Mucosa of stomach (tissue), 1 donor: ENCODE results near the gene LCN2.

Experiments used
- H3K27me3 ChIP-seq: one replicate; pipeline ENCODE4 v1.7.0; 2013; ENCODE audit warnings: mild to moderate bottlenecking, low read length; ENCODE audit not compliant: control insufficient read depth, insufficient read depth
- H3K36me3 ChIP-seq: one replicate; pipeline ENCODE4 v1.7.0; 2013; ENCODE audit warnings: low read length; ENCODE audit not compliant: control insufficient read depth, insufficient read depth
- H3K4me1 ChIP-seq: one replicate; pipeline ENCODE4 v1.7.0; 2013; ENCODE audit warnings: mild to moderate bottlenecking, low read length; ENCODE audit not compliant: control insufficient read depth, insufficient read depth
- H3K4me3 ChIP-seq: one replicate; pipeline ENCODE4 v1.7.0; 2013; ENCODE audit warnings: low read length
- H3K9ac ChIP-seq: one replicate; pipeline ENCODE4 v1.7.0; 2013; ENCODE audit warnings: mild to moderate bottlenecking, low read length, moderate library complexity
- H3K9me3 ChIP-seq: one replicate; pipeline ENCODE4 v1.7.0; 2013; ENCODE audit warnings: mild to moderate bottlenecking, low read length, moderate library complexity; ENCODE audit not compliant: control insufficient read depth
- donor health status: Pancreatic carcinoma.

Gene LCN2

DNA sequence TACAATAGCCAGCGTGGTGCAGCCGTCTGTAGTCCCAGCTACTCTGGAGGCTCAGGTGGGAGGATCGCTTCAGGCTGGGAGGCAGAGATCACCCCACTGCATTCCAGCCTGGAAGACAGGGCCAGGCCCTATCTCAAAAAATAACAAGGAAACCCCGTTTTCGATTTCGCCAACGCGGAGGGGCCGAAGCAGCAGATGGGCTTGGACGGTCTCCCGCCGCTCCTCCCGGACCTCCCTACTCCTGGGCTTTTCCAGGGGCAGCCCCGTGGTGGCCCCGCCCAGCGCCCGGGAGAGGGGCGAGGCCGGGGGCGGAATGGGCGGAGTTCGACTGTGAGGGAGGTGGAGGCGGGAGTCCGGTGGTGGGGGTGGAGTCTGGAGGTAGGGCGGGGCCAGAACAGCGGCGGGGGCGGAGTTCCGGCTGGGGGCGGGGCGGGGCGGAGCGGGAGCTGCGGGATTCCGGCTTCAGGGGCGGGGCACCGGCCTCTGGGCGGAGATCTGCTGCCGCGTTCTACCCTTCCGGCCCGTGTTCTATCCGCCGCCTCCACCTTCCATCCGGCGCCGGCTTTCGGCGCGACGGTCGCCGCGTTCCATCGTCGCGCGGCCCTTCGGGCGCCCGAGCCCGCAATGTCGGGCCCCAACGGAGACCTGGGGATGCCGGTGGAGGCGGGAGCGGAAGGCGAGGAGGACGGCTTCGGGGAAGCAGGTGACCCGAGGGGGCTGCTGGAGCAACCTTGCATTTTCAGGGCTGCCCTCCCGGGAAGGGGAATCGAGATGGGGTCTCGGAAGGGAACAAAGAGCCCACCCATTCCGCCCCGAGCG, 10.7 kb downstream of the LCN2 start, which contains the start of gene BBLN:
Gene BBLN (plus strand): TSS at position 482 of the 819 bp plus-strand sequence. CDS start 143 bp downstream, at position 625.
- Histone ChIP-seq H3K27me3 (no peaks in the 10 kb centered on the region), H3K4me3 (peak within 1 kb of the TSS; percentile 93), H3K36me3 (no peaks in the 10 kb centered on the region), H3K9ac (peak within 1 kb of the TSS; percentile 83), H3K4me1 (peaks cover 16% of the 10 kb centered on the region), H3K9me3 (no peaks in the 10 kb centered on the region)

- Histone ChIP-seq H3K36me3 (no peaks in the 10 kb centered on the region), H3K4me1 (peaks cover 16% of the 10 kb centered on the region), H3K27me3 (no peaks in the 10 kb centered on the region), H3K9ac (peak overlapping the region; percentile 83), H3K4me3 (peak overlapping the region; percentile 93), H3K9me3 (no peaks in the 10 kb centered on the region)
These were observed 11.3 kb downstream of the LCN2 start for GRCh38 chr9:128160603-128160987.

- H3K9ac ChIP-seq, result no peak overlapping the region
- H3K4me3 ChIP-seq, result no peak overlapping the region
- H3K4me1 ChIP-seq, result peaks cover 16% of the 10 kb centered on the region
These were observed 12.1 kb downstream of the LCN2 start for GRCh38 chr9:128161215-128161902.

GRCh38 chr9:128162215-128163026, 13.2 kb downstream of the LCN2 start:
- Histone ChIP-seq H3K9me3 (no peaks in the 10 kb centered on the region), H3K27me3 (no peaks in the 10 kb centered on the region), H3K4me1 (peaks cover 16% of the 10 kb centered on the region), H3K4me3 (no peak overlapping the region), H3K9ac (no peak overlapping the region), H3K36me3 (no peaks in the 10 kb centered on the region)

More at GRCh38 chr9:128161215-128161902, 12.1 kb downstream of the LCN2 start:
- Histone ChIP-seq H3K36me3 (no peaks in the 10 kb centered on the region), H3K27me3 (no peaks in the 10 kb centered on the region), H3K9me3 (no peaks in the 10 kb centered on the region)

GRCh38 chr9:128163027-128163515, 13.8 kb downstream of the LCN2 start:
- H3K9ac ChIP-seq, result no peak overlapping the region
- no peak overlapping the region for H3K4me3 ChIP-seq
- H3K27me3 ChIP-seq, result no peaks in the 10 kb centered on the region
- peaks cover 4% of the 10 kb centered on the region for H3K36me3 ChIP-seq
- H3K4me1 ChIP-seq, result peaks cover 16% of the 10 kb centered on the region
- no peaks in the 10 kb centered on the region for H3K9me3 ChIP-seq

GRCh38 chr9:128163523-128164306, 14.5 kb downstream of the LCN2 start:
- peaks cover 4% of the 10 kb centered on the region for H3K36me3 ChIP-seq
- H3K9ac ChIP-seq, result no peak overlapping the region
- no peak overlapping the region for H3K4me3 ChIP-seq
- H3K4me1 ChIP-seq, result peaks cover 16% of the 10 kb centered on the region
- no peaks in the 10 kb centered on the region for H3K9me3 ChIP-seq
- no peaks in the 10 kb centered on the region for H3K27me3 ChIP-seq

DNA sequence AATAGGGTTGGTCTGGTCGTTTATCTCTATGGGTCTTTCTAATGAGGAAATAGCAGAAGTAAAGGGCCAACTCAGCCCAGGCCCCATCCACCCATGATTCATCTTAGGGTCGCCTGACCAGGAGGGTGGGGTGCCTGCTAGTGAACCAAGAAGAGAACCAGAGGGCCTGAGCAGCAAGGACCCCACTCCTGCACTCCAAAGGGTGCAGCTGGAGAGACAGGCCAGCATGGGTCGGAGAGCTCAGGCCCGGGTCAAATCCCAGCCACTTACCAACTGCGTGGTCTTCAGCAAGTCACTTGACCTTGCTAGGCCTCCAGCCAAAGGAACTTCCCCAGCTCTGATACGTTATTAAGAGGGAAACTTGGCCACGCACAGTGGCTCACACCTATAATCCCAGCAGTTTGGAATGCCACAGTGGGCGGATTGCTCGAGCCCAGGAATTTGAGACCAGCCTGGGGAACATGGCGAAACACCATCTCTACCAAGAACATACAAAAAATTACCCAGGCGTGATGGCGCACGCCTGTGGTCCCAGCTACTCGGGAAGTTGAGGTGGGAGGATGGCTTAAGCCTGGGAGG, 15.1 kb downstream of the LCN2 start:
- Histone ChIP-seq H3K9me3 (no peaks in the 10 kb centered on the region), H3K36me3 (peaks cover 4% of the 10 kb centered on the region), H3K4me3 (no peak overlapping the region), H3K27me3 (no peaks in the 10 kb centered on the region), H3K4me1 (peaks cover 14% of the 10 kb centered on the region), H3K9ac (no peak overlapping the region)

- H3K4me1 ChIP-seq, result peaks cover 1% of the 10 kb centered on the region
- H3K36me3 ChIP-seq, result peaks cover 4% of the 10 kb centered on the region
- H3K9ac ChIP-seq, result no peak overlapping the region
- no peaks in the 10 kb centered on the region for H3K27me3 ChIP-seq
- H3K9me3 ChIP-seq, result no peaks in the 10 kb centered on the region
- no peak overlapping the region for H3K4me3 ChIP-seq
These were observed 16.9 kb downstream of the LCN2 start for GRCh38 chr9:128166169-128166568.

GRCh38 chr9:128167209-128167608, 18.0 kb downstream of the LCN2 start:
- Histone ChIP-seq H3K4me1 (no peaks in the 10 kb centered on the region), H3K27me3 (no peaks in the 10 kb centered on the region), H3K4me3 (no peak overlapping the region), H3K9ac (no peak overlapping the region), H3K9me3 (no peaks in the 10 kb centered on the region), H3K36me3 (peaks cover 4% of the 10 kb centered on the region)

DNA sequence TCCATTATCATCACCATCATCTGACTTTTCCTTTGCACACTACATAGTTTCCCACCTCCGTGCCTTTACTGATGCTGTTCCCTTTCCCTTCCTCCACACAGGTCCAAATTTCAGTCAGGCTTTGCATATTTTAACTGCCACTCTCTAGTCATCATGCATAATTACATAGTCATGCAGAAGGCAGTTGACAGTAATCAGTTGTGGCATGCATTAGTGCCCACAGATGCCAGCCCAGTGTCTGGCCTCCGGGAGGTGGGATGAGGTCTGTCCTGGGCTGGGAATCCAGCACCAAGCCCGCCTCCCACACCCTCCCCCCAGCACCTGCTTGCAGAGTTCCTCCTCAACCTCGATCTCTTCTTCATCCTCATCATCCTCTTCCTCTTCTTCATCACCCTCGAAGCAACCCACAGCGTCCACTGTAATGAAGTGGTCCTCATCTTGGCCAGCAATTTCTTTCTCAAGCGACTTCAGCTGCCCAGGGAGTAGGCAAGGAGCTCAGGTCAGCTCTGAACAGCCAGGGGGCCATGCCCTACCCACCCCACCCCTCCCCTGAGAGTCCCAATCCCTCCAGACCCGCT, 19.6 kb downstream of the LCN2 start:
- Histone ChIP-seq H3K27me3 (no peaks in the 10 kb centered on the region), H3K9me3 (no peaks in the 10 kb centered on the region), H3K4me3 (no peak overlapping the region), H3K9ac (no peak overlapping the region), H3K4me1 (no peaks in the 10 kb centered on the region), H3K36me3 (peaks cover 4% of the 10 kb centered on the region)

DNA sequence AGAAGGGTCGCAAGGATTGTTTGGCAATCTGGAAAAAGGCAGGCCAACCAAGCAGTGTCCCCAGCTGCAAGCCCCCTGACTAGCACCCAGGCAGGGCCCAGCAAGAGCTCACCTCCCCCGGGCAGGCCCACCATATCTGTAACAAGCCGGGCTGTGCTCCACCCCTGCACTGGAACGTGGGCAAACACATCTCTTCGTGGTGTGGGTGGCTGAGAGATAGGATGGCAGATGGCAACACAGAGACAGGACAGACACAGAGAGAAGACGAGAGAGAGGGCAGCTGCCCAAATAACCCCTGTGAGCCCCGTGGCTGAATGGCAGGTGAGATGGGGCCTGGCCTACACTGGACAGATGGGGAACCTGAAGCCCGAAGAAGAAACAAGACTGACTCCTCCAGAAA, 20.2 kb downstream of the LCN2 start:
- H3K27me3 ChIP-seq, result no peaks in the 10 kb centered on the region
- no peak overlapping the region for H3K4me3 ChIP-seq
- H3K9ac ChIP-seq, result no peak overlapping the region
- no peaks in the 10 kb centered on the region for H3K9me3 ChIP-seq
- no peaks in the 10 kb centered on the region for H3K4me1 ChIP-seq
- H3K36me3 ChIP-seq, result peaks cover 4% of the 10 kb centered on the region
